Gastrocnemius medialis (tissue), 4 donors: Measurements from ENCODE around the gene RNF220. TPM values are rescaled to one million over a fixed set of nuclear protein-coding genes. Genes with fewer than 3 reads are reported as not detected.

Experiments
- ATAC-seq, 2 donors: fragments of 150-250 bp; one replicate each; pipeline ENCODE4 v1.9.1; 2016
- DNase-seq, 2 donors: peaks; one replicate each; pipeline ENCODE4 v3.0.0-alpha.2; 2019
- H3K27ac ChIP-seq, 4 donors: fragments of 200-600 bp; sonication (generic); 1 replicate in 1 of 4; 2 replicates in 3 of 4; pipeline ENCODE4 v1.5.1; 2016 to 2018; ENCODE audit warnings: mild to moderate bottlenecking in 2 of 4, moderate library complexity in 1 of 4
- H3K27me3 ChIP-seq, 3 donors: fragments of 200-600 bp; sonication (generic) in 2 of 3; 1 replicate in 1 of 3; 2 replicates in 2 of 3; pipeline versions ENCODE4 v1.5.1 to v1.6.0; 2016 to 2019; ENCODE audit warnings: mild to moderate bottlenecking in 1 of 3, moderate library complexity in 1 of 3
- H3K36me3 ChIP-seq, 2 donors: fragments of 200-600 bp; sonication (generic) in 1 of 2; one replicate each; pipeline ENCODE4 v1.5.1; 2017 to 2018
- H3K4me1 ChIP-seq, 2 donors: fragments of 200-600 bp; sonication (generic) in 1 of 2; one replicate each; pipeline ENCODE4 v1.5.1; 2016 to 2017; ENCODE audit warnings: mild to moderate bottlenecking in 2 of 2
- H3K4me3 ChIP-seq, 4 donors: fragments of 200-600 bp; sonication (generic) in 3 of 4; 1 replicate in 1 of 4; 2 replicates in 3 of 4; pipeline ENCODE4 v1.5.1; 2016 to 2019; ENCODE audit warnings: mild to moderate bottlenecking in 2 of 4
- H3K9me3 ChIP-seq, 3 donors: fragments of 200-600 bp; sonication (generic) in 2 of 3; 1 replicate in 1 of 3; 2 replicates in 2 of 3; pipeline ENCODE4 v1.5.1; 2016 to 2019
- CTCF ChIP-seq, 5 experiments: fragments of 450-650 bp in 3 of 5; fragments of 200-600 bp in 2 of 5; sonication (generic) in 2 of 5; IDR thresholded peaks in 4 of 5; conservative IDR thresholded peaks in 1 of 5; 1 replicate in 4 of 5; 2 replicates in 1 of 5; pipeline ENCODE4 v1.5.1; 2016 to 2019; ENCODE audit warnings: antibody characterized with exemption in 5 of 5, mild to moderate bottlenecking in 3 of 5, moderate library complexity in 3 of 5
- POLR2A ChIP-seq, 2 donors: fragments of 450-650 bp; IDR thresholded peaks; one replicate each; pipeline ENCODE4 v1.6.1; 2017; ENCODE audit warnings: antibody characterized with exemption in 2 of 2, mild to moderate bottlenecking in 2 of 2, moderate library complexity in 2 of 2
- in situ Hi-C, 4 donors: fragments of 200-750 bp; cut with MboI; loops; one replicate each; pipeline versions ENCODE4 v1.15.0 to v1.8.0; 2017; ENCODE audit warnings: low sequenced_read_pairs in 4 of 4
- intact Hi-C: fragments of 100-400 bp; cut with DNase I; formaldehyde crosslinking; loops from one replicate; pipeline ENCODE4 v1.15.1; 2023; ENCODE audit warnings: low total_unique reads
- total RNA-seq, 4 donors: library from RNA; depleted of rRNA; stranded (reverse); fragments of >200 nt; gene quantifications; one replicate each; pipeline versions ENCODE4 v1.1.0 to v1.2.3, GENCODE V29; 2016

RNF220 gene
- total RNA-seq, 4 donors from 2014 or later = 91.2 to 172 (median 128) TPM

DNA sequence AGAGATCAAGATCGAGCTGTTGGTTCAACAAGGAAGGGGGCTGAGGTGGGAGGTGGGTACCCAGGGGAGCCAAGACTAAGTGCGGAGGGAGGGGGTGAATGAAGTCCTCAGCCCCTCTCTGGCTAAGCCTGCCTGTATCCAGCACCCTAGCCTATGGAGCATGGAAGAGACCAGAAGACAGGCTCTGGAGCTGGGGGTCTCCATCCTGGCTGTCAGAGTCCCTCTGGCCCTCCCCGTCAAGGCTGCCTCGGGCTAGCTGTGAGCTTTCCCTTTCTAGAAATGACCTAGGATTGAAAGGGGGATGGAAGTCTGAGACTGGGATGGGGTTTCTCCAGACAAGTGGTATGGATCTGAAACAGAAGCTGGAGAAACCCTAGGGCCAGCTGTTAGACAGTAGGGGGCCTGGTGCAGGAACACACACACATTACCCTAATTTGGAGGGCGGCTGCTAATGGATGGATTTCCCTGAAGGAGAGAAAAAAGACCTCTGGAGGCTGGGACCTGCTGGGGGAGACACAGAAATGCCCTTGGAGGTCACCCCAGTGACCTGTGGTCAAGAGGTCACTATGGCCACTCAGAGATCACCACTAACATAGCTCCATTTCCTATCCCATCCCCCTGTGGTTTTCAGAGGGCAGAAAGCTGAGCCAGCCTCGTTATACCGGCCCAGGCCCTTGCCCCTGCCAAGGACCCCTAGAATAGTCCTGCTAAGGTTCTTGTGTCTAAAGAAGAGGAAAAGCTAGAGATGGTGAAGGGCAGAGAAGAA, 161.4 kb downstream of the RNF220 start:
- no peak for DNase-seq
- H3K36me3 ChIP-seq = no peaks in the 10 kb centered on the region
- H3K4me3 ChIP-seq = no peak overlapping the region
- in situ Hi-C loops = no loop called here
- no peaks in the 10 kb centered on the region for H3K9me3 ChIP-seq
- intact Hi-C loops = no loop called here
- no peak for ATAC-seq
- no peak overlapping the region for H3K27ac ChIP-seq
- peaks cover 0 to 3% (median 3%) of the 10 kb centered on the region in 3 donors for H3K27me3 ChIP-seq
- TF ChIP-seq CTCF (IDR thresholded peaks at IDR 0.05 in 4 of 5, conservative IDR thresholded peaks at IDR 0.05 in 1 of 5) (no peak), POLR2A (IDR thresholded peaks at IDR 0.05) (no peak)
- no peaks in the 10 kb centered on the region for H3K4me1 ChIP-seq

DNA sequence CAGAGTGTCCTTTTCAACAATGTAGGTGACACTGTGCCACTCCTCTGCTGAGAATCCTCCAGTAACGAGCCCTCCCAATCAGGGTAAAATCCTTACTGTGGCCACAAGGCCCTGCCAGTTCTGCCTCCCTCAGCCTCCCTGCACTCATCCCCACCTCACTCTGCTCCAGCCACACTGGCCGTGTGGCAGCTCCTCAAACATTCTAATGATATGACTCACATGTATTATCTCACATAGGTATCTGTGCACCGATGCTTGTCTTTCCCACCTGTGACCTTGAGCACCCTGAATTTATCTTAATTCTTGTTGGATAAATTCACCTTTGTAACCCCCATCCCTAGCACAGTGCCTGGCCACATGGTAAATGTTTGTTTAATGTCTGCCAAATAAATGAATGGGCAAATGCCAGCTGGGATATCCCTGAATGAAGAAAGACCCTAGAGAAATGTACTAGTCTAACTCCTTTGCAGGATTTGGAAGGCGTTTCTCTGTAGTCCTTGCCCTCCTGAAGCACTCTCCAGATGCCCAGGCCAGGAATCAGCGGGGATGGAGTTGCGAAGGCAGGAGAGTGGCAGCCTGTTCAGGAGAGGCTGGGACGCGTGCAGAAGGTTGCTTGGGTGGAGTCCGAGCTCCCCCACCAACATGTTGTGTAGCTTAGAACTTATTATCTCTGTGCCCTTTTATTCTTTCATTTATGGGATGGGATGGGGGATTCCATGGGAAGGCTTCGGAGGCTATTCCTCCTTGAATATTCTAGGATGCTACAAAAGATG, 163.3 kb downstream of the RNF220 start:
- no peak for DNase-seq
- in situ Hi-C loops = no loop called here
- Histone ChIP-seq H3K36me3 (no peaks in the 10 kb centered on the region), H3K9me3 (no peaks in the 10 kb centered on the region), H3K27me3 (peaks cover 0 to 3% (median 3%) of the 10 kb centered on the region in 3 donors), H3K4me3 (no peak overlapping the region), H3K4me1 (no peaks in the 10 kb centered on the region), H3K27ac (no peak overlapping the region)
- intact Hi-C loops = no loop called here
- TF ChIP-seq CTCF (IDR thresholded peaks at IDR 0.05 in 4 of 5, conservative IDR thresholded peaks at IDR 0.05 in 1 of 5) (no peak), POLR2A (IDR thresholded peaks at IDR 0.05) (no peak)
- ATAC-seq = no peak

DNA sequence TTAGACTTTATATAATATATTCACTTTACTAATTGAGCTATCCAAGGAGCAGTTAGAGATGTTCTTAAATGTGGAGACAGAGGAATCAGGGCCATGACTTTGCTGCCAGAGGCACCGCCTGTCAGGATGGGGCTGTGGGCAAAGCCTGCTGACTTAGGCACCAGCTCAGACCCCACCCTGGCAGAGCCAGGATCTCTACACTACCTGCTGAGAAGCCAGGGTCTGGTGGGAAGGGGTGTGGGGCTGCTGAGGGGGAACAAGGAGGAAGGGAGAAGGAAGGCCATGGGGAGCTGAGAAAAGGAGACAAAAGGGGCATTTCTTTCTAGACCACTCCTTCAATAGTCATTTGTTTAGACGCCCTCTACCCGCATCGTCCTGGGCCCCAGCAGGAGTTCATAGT, 164.4 kb downstream of the RNF220 start:
- H3K4me3 ChIP-seq = no peak overlapping the region
- H3K4me1 ChIP-seq = no peaks in the 10 kb centered on the region
- no peaks in the 10 kb centered on the region for H3K9me3 ChIP-seq
- DNase-seq = no peak
- H3K27me3 ChIP-seq = peaks cover 0 to 3% (median 3%) of the 10 kb centered on the region in 3 donors
- intact Hi-C loops (no loop called here), in situ Hi-C loops (no loop called here)
- TF ChIP-seq POLR2A (IDR thresholded peaks at IDR 0.05) (no peak), CTCF (IDR thresholded peaks at IDR 0.05 in 4 of 5, conservative IDR thresholded peaks at IDR 0.05 in 1 of 5) (no peak)
- H3K36me3 ChIP-seq = no peaks in the 10 kb centered on the region
- no peak for ATAC-seq
- no peak overlapping the region for H3K27ac ChIP-seq

DNA sequence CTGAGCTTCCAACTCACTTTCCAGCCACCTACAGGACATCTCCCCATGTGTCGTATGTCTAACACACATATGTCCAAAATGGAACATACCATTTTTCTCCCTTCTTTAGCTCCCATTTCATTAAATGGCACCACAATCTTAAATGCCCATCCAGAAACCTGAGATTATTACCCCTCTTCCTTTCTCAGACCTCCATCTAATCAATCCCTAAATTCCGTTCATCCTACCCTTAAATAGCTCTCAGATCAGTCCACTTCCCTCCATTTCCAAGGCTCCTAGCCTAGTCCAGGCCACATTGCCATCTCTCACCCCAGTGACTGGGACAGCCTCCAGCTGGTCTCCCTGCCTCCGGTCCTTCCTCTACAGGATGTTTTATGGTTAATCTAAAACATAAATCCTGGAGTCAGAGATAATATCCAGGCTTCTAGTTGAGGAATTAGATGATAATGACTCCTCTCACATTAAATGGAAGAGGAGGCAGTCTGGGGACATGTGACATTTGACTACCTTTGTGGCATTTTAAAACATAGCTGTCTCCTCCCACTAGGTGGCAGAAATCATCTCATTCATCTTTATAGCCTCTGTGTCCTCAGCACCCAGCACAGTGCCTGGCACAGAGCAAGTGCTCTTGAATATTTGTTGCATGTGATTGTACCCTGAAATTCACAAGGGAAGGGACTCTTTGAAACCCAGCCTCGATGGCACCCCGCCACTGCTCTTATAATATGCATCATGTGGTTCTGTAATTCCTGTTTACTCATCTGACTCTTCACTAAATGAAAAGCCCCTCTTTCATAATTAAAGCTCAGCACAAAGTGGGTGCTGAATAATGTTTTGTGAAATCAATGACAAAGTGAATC, 166.9 kb downstream of the RNF220 start:
- intact Hi-C loops = no loop called here
- no peaks in the 10 kb centered on the region for H3K4me1 ChIP-seq
- H3K27me3 ChIP-seq = no peaks in the 10 kb centered on the region
- TF ChIP-seq CTCF (IDR thresholded peaks at IDR 0.05 in 4 of 5, conservative IDR thresholded peaks at IDR 0.05 in 1 of 5) = peak in 2 of 5 experiments; percentile 15 to 40
- no peak for TF ChIP-seq POLR2A (IDR thresholded peaks at IDR 0.05)
- ATAC-seq = no peak
- H3K4me3 ChIP-seq = no peak overlapping the region
- no peak for DNase-seq
- in situ Hi-C loops = no loop called here
- no peaks in the 10 kb centered on the region for H3K9me3 ChIP-seq
- no peaks in the 10 kb centered on the region for H3K36me3 ChIP-seq
- H3K27ac ChIP-seq = no peak overlapping the region
